H1 (cell line): ENCODE results near the gene POU6F2. TPM values are rescaled to one million over a fixed set of nuclear protein-coding genes. Genes with fewer than 3 reads are reported as not detected.

Experiments
- FOSL1 ChIP-seq: IDR thresholded peaks from 2 replicates; pipeline ENCODE4 v1.6.1; 2011; ENCODE audit warnings: mild to moderate bottlenecking, low read depth, low read length, moderate library complexity; ENCODE audit not compliant: insufficient read depth
- POU5F1 ChIP-seq: IDR thresholded peaks from 2 replicates; pipeline ENCODE4 v1.6.1; 2011; ENCODE audit warnings: low read depth, mild to moderate bottlenecking, low read length, moderate library complexity
- RBBP5 ChIP-seq: IDR thresholded peaks from 2 replicates; pipeline ENCODE4 v1.7.1; 2012; ENCODE audit warnings: low read depth, mild to moderate bottlenecking, inconsistent platforms, low read length, moderate library complexity, borderline replicate concordance
- SAP30 ChIP-seq: fragments of 300-600 bp; sonication (generic); IDR thresholded peaks from 2 replicates; pipeline ENCODE4 v1.7.1; 2012; ENCODE audit warnings: low read length, moderate library complexity, mild to moderate bottlenecking, inconsistent platforms; ENCODE audit not compliant: insufficient read depth, insufficient replicate concordance
- polyA plus RNA-seq, 7 experiments: library from polyadenylated mRNA; depleted of rRNA in 3 of 7; stranded (reverse) in 5 of 7; unstranded in 2 of 7; fragments of >200 nt in 5 of 7; fragments of 200-250 nt in 2 of 7; gene quantifications; 1 replicate in 5 of 7; 2 replicates in 1 of 7; 4 replicates in 1 of 7; pipeline versions ENCODE4 v1.2.1 to v1.2.3, GENCODE V29; 2011 to 2013; ENCODE audit warnings: missing spikeins in 2 of 7, mixed read lengths in 2 of 7
- total RNA-seq: library from RNA; stranded (reverse); fragmentation: NEBNext Ultra II Directional; extraction: Animal tissue kit (Norgen Biotek cat#: 25700); gene quantifications from 2 replicates; pipeline ENCODE4 v1.2.1, GENCODE V29; 2021

POU6F2 gene
- total and polyA plus RNA-seq, 2 of the 8 experiments (the other 6 are each of a cell fraction or from before 2014, with no cell fraction given) = 1.1 to 2.0 TPM

GRCh38 chr7:39294022-39294421, 316.3 kb downstream of the POU6F2 start (continued):
- TF ChIP-seq POU5F1 (no peak), SAP30 (no peak), FOSL1 (no peak), RBBP5 (no peak)
- TF ChIP-seq, all 59 proteins: peak for 0
